Gastroesophageal sphincter (tissue), 3 donors: ENCODE measurements around the gene YIPF5.

ENCODE experiments used
- POLR2A ChIP-seq, 2 donors: fragments of 450-650 bp; IDR thresholded peaks; one replicate each; pipeline ENCODE4 v1.6.1; 2017; ENCODE audit warnings: antibody characterized with exemption in 2 of 2, mild to moderate bottlenecking in 2 of 2, moderate library complexity in 1 of 2
- POLR2AphosphoS5 ChIP-seq: sonication (generic); formaldehyde crosslinking; IDR thresholded peaks from one replicate; pipeline ENCODE4 v1.6.1; 2017; ENCODE audit warnings: antibody characterized with exemption
- TF ChIP-seq, protein P1 (sequence below), 4 experiments: fragments of 200-600 bp in 2 of 4; fragments of 450-650 bp in 2 of 4; sonication (generic) in 1 of 4; IDR thresholded peaks; one replicate each; pipeline ENCODE4 v1.5.1; 2017 to 2019; ENCODE audit warnings: antibody characterized with exemption in 4 of 4, mild to moderate bottlenecking in 2 of 4, moderate library complexity in 2 of 4

DNA sequence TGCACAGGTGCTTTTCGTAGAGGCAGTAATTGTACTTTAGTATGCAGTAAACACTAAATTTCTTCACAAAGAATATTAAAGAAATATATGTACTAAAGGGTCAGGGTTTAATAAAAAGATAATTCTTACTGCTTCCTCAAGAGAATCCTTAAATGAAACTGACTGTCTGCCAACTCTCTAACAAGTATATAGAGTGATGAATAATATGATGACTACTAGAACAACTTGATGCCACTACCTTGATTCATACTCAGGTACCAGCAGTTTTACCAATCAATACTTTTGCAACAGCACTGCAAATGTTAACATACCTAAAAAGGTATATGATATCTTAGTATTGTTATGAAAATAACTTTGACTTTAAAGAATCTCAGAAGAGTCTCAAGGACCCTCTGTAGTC, 3.8 kb downstream of the YIPF5 start:
- TF ChIP-seq, protein P1, sequence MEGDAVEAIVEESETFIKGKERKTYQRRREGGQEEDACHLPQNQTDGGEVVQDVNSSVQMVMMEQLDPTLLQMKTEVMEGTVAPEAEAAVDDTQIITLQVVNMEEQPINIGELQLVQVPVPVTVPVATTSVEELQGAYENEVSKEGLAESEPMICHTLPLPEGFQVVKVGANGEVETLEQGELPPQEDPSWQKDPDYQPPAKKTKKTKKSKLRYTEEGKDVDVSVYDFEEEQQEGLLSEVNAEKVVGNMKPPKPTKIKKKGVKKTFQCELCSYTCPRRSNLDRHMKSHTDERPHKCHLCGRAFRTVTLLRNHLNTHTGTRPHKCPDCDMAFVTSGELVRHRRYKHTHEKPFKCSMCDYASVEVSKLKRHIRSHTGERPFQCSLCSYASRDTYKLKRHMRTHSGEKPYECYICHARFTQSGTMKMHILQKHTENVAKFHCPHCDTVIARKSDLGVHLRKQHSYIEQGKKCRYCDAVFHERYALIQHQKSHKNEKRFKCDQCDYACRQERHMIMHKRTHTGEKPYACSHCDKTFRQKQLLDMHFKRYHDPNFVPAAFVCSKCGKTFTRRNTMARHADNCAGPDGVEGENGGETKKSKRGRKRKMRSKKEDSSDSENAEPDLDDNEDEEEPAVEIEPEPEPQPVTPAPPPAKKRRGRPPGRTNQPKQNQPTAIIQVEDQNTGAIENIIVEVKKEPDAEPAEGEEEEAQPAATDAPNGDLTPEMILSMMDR (IDR thresholded peaks at IDR 0.05), result no peak
- no peak for TF ChIP-seq POLR2A (IDR thresholded peaks at IDR 0.05)
- no peak for TF ChIP-seq POLR2AphosphoS5
